ENCODE results near the gene ZNF841.

DNA sequence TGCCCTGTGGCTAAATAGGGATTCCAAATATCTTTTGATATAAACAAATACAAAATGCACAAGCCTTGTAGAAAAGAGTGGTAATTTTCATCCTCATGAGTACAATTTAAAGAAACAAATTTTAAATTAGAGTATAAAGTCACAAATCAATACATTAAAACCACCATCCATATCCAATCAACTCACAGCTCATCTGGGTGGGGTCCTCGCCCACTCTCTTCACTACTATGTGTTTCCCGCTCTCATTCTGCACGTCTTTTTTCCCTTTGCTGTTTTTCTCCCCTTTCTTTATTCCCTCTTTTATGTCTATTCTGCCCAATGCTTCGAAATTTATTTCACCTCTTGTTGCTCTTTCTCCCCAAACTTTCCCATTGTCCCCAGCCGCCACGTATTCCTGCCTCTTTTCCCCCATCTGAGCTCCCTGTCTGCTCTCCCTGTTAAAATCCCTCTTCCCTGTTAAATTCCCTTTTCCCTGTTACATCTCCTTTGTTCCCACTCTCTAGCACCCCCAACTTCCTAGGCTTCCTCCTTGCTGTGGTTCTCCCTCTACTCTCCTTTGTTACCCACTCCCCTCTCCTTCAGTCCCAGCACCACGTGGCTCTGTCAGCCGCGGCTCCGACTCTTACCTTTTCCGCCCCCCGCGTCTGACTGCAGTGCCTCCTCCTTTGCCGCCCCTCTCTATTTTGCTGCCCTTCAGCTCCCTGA, 42.9 kb upstream of the ZNF841 start:
- TF ChIP-seq, protein P1, sequence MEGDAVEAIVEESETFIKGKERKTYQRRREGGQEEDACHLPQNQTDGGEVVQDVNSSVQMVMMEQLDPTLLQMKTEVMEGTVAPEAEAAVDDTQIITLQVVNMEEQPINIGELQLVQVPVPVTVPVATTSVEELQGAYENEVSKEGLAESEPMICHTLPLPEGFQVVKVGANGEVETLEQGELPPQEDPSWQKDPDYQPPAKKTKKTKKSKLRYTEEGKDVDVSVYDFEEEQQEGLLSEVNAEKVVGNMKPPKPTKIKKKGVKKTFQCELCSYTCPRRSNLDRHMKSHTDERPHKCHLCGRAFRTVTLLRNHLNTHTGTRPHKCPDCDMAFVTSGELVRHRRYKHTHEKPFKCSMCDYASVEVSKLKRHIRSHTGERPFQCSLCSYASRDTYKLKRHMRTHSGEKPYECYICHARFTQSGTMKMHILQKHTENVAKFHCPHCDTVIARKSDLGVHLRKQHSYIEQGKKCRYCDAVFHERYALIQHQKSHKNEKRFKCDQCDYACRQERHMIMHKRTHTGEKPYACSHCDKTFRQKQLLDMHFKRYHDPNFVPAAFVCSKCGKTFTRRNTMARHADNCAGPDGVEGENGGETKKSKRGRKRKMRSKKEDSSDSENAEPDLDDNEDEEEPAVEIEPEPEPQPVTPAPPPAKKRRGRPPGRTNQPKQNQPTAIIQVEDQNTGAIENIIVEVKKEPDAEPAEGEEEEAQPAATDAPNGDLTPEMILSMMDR (IDR thresholded peaks at IDR 0.05) = no peak
- no peak for TF ChIP-seq EZH2 (IDR thresholded peaks at IDR 0.05)
